LNCaP clone FGC (cell line): ENCODE data around the gene GNPTAB.

Source experiments
- DNase-seq: peaks from one replicate; pipeline ENCODE4 v3.0.0-alpha.2; 2011; ENCODE audit warnings: low read depth
- H3K4me3 ChIP-seq: 2 replicates; pipeline ENCODE4 v1.5.1; 2011; ENCODE audit warnings: mild to moderate bottlenecking, low read depth, low read length, control low read depth
- TF ChIP-seq, protein P1 (sequence below): IDR thresholded peaks from 2 replicates; pipeline ENCODE4 v1.5.1; 2012; ENCODE audit warnings: mild to moderate bottlenecking; ENCODE audit not compliant: control insufficient read depth, insufficient read depth; ENCODE audit errors: extremely low read depth

Gene GNPTAB

DNA sequence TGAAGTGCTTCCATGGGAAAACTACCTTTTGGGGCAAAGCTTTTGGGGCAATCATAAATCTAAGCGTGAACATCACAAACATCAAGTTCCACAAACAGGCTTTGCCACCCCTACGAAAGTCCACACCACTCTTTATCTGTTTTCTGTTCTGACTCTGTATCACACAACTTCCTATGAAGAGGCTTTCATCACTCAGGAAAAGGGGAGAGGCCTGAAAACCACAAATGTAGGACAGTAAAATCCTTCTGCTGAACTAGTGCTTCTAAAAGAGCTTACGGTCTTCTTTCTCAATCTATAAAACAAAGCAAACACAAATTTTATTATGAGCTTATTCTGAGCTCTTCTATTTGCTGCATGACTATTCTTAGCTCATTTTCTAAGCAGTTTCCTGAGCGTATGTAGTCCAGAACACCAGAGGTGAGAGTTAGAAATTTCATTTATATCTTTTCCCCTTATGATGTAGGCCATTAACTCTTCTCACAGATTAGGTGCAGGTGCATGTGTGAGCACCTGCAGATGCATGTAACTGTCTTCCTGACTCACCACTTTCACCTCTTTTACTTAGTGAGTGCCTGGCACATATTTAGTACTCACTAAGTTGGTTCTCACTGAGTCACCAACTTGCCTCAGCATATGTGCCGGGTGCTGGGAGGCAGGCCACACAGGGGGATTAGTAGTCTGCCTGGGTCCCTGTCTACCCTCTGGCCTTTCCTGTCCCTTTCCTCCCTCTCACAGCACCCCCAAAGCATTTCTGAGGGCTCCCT is 58.6 kb downstream of the GNPTAB start:
- TF ChIP-seq, protein P1, sequence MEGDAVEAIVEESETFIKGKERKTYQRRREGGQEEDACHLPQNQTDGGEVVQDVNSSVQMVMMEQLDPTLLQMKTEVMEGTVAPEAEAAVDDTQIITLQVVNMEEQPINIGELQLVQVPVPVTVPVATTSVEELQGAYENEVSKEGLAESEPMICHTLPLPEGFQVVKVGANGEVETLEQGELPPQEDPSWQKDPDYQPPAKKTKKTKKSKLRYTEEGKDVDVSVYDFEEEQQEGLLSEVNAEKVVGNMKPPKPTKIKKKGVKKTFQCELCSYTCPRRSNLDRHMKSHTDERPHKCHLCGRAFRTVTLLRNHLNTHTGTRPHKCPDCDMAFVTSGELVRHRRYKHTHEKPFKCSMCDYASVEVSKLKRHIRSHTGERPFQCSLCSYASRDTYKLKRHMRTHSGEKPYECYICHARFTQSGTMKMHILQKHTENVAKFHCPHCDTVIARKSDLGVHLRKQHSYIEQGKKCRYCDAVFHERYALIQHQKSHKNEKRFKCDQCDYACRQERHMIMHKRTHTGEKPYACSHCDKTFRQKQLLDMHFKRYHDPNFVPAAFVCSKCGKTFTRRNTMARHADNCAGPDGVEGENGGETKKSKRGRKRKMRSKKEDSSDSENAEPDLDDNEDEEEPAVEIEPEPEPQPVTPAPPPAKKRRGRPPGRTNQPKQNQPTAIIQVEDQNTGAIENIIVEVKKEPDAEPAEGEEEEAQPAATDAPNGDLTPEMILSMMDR: no peak
- H3K4me3 ChIP-seq: no peak overlapping the region
- no peak for DNase-seq

DNA sequence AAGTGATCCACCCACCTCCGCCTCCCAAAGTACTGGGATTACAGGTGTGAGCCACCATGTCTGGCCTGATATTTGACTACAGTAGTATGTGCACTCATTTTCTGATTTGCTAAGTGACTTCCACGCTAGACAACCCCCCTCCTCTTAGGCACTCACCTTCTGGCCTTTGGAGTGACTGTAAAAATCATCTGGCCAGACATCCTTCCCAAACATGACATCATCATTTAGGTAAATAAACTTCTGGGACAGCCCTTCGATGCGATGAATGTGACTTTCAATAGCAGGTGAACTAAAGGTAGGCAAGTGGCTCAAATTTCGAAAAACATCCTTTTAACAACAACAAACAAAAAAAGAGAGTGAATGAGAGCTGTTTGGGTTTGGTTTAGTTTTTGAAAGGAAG is 60.9 kb downstream of the GNPTAB start:
- H3K4me3 ChIP-seq: no peak overlapping the region
- peak; percentile 54 for DNase-seq
- TF ChIP-seq, protein P1: no peak

DNA sequence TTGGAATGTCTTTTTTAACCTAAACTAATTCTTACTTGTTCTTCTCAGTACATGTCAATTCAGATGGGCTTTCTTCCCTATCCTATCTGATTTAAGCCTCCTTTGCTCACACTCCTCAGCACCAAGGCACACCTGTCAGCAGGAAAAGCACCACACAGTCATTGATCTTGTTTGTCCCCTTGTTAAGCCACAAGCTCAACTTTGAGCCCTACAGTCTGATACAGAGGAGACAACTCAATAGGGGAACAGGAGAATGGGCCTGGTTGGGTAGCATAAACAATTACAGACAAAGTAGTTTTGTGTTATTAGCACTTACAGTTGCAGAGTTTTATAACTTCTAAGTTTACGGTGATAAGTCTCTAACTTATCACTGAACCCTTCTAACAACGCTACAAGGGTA is 62.0 kb downstream of the GNPTAB start:
- no peak for DNase-seq
- TF ChIP-seq, protein P1: no peak
- H3K4me3 ChIP-seq: no peak overlapping the region

DNA sequence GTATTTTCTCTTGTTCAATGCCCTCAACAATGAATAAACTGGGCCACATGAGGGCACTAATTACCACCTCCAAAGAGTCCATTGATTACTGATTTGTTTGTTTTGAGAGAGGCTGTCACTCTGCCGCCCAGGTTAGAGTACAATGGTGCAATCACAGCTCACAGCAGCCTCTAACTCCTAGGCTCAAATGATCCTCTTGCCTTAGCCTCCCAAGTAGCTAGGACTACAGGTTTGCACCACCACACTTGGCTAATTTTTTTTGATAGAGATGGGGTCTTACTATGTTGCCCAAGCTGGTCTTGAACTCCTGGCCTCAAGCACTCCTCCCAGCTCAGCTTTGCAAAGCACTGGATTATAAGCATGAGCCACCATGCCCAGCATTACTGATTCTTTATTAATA is 63.2 kb downstream of the GNPTAB start:
- no peak for DNase-seq
- TF ChIP-seq, protein P1: no peak
- no peak overlapping the region for H3K4me3 ChIP-seq

DNA sequence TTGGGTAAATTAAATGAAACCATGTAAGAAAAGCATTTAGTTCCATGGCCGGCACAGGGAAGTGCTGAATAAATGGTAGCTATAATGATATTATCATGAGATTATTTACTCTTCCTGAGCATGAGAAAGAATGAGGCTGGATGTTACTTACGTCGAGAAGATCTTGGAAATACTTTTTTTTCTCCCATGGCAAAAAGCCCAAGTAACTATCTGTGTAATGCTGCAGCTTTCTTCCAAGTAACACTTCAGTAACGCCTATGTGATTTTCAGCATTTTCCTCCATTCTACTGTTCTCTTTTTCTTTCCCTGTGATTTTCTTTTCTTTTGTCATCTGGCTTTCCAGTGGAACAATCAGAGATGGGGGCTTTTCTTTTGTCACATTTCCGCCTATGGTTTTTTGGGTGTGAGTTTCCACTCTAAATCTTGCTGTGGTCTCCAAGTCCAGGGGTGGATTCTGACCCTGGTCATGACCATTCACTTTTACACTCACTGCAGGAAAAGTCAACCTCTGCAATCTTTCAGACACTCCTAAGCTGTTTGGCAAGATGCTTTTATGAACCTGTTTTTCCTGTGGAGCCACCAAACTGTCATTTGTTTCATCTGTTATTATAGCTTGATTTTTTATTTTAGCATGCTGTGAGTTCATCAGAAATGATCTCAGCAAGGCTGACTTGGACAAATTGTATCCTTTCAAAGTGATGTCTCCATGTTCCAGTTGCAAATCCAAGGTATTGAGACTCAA is 66.5 kb downstream of the GNPTAB start:
- DNase-seq: peak; percentile 83
- TF ChIP-seq, protein P1: no peak

DNA sequence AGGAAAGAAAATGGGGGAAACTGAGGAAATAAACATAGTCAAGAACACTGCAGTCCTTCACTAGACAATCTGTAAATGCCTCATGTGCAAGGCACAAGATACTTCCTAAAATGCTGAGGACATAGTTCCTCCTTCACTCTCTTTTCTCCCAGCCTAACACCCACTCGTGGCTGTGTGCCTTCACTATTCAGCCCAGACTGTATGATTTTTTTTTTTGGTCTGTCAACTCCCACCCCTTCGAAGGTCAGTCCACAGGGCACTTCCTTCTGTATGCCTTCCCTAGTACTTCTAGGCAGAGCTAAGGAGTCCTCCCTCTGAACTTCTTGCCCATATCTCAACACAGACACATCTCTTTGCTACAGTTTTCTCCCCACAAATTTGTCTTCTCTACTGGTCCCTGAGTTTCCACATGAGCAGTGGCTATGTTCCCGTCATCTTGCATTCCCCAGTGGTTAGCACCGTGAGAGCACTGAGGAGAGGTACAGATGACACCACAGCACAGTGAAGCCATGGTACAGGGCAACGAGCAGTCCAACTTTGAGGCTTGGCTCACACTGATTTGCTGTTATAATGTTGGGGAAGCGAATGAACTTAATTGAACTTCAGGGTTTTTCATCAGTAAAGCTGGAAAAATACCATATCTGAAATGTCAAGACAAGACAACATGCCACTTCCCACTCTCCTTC is 67.4 kb downstream of the GNPTAB start:
- TF ChIP-seq, protein P1: no peak
- no peak overlapping the region for H3K4me3 ChIP-seq
- DNase-seq: no peak

More for the DNA sequence above, 66.5 kb downstream of the GNPTAB start:
- H3K4me3 ChIP-seq: peak overlapping the region; percentile 2; the same call in 1 of the 2 replicates
